Hepatic stellate cell (primary cell): ENCODE results near the gene EHD2.
"Not testable (repeated sequence)": the region's sequence is repeated elsewhere in the genome, so short reads cannot be mapped to it uniquely, and the experiment has no call there.

Source experiments
- DNase-seq: peaks from one replicate; pipeline ENCODE4 v3.0.0; 2011; ENCODE audit warnings: low spot score

Gene EHD2

GRCh38 chr19:47769534-47769933 is 56.3 kb downstream of the EHD2 start:
- DNase-seq: no peak

GRCh38 chr19:47771291-47771690 is 58.1 kb downstream of the EHD2 start:
- DNase-seq: not testable (repeated sequence)

GRCh38 chr19:47776568-47776967 is 63.3 kb downstream of the EHD2 start:
- DNase-seq: no peak

GRCh38 chr19:47777245-47778048 is 64.2 kb downstream of the EHD2 start:
- not testable (repeated sequence) for DNase-seq

GRCh38 chr19:47778049-47778953 is 65.1 kb downstream of the EHD2 start, which contains the start of gene SELENOW:
SELENOW (plus strand) TSS chr19:47778703; CDS start chr19:47778786, 83 bp downstream.
- DNase-seq: peak; percentile 88

- no peak for DNase-seq
Observed at GRCh38 chr19:47778954-47779351, 65.7 kb downstream of the EHD2 start.

- DNase-seq: peak; percentile 66
Observed at GRCh38 chr19:47779524-47780214, 66.4 kb downstream of the EHD2 start.

GRCh38 chr19:47780215-47780551 is 67.0 kb downstream of the EHD2 start:
- DNase-seq: no peak

GRCh38 chr19:47781590-47782262 is 68.5 kb downstream of the EHD2 start:
- DNase-seq: no peak

GRCh38 chr19:47786566-47786965 is 73.3 kb downstream of the EHD2 start:
- no peak for DNase-seq

- not testable (repeated sequence) for DNase-seq
Observed at GRCh38 chr19:47787307-47787706, 74.1 kb downstream of the EHD2 start.

- not testable (repeated sequence) for DNase-seq
Observed at GRCh38 chr19:47789811-47790210, 76.6 kb downstream of the EHD2 start.

- DNase-seq: peak; percentile 75
Observed at GRCh38 chr19:47790398-47790814, 77.2 kb downstream of the EHD2 start.

GRCh38 chr19:47792616-47793015 is 79.4 kb downstream of the EHD2 start:
- DNase-seq: no peak
